ACC112 (cell line): Measurements from ENCODE around the gene GGA2.
A peak's percentile ranks its signal among the peaks of the same experiment; 100 is the strongest.
"Not testable (repeated sequence)": the region's sequence is repeated elsewhere in the genome, so short reads cannot be mapped to it uniquely, and the experiment has no call there.

Experiments used
- H2AFZ ChIP-seq: fragments of 200-600 bp; sonication (generic); one replicate; pipeline ENCODE4 v1.6.0; 2017; ENCODE audit warnings: antibody characterized with exemption, low read length; ENCODE audit not compliant: unreplicated experiment
- H3K27ac ChIP-seq: fragments of 200-600 bp; sonication (generic); 2 replicates; pipeline ENCODE4 v1.5.1; 2014; ENCODE audit warnings: low read depth, mild to moderate bottlenecking, antibody characterized with exemption, low read length, moderate library complexity
- H3K27me3 ChIP-seq: fragments of 200-600 bp; sonication (generic); 2 replicates; pipeline ENCODE4 v1.6.1; 2014; ENCODE audit warnings: mild to moderate bottlenecking, antibody characterized with exemption, low read length, moderate library complexity, mixed read lengths; ENCODE audit not compliant: insufficient read depth
- H3K36me3 ChIP-seq: fragments of 200-600 bp; sonication (generic); 2 replicates; pipeline ENCODE4 v1.6.1; 2016; ENCODE audit warnings: mild to moderate bottlenecking, antibody characterized with exemption, low read length, moderate library complexity, mixed read lengths; ENCODE audit not compliant: insufficient read depth
- H3K4me1 ChIP-seq: fragments of 200-600 bp; sonication (generic); one replicate; pipeline ENCODE4 v1.6.1; 2016; ENCODE audit warnings: low read length, mixed read lengths; ENCODE audit not compliant: insufficient read depth, unreplicated experiment, control insufficient read depth
- H3K4me3 ChIP-seq: fragments of 200-600 bp; sonication (generic); 2 replicates; pipeline ENCODE4 v1.5.1; 2014; ENCODE audit warnings: mild to moderate bottlenecking, low read depth, low read length
- H3K79me2 ChIP-seq: fragments of 200-600 bp; sonication (generic); one replicate; pipeline ENCODE4 v1.6.0; 2016; ENCODE audit warnings: low read length; ENCODE audit not compliant: control insufficient read depth, unreplicated experiment, insufficient read depth

GGA2 gene, protein sequence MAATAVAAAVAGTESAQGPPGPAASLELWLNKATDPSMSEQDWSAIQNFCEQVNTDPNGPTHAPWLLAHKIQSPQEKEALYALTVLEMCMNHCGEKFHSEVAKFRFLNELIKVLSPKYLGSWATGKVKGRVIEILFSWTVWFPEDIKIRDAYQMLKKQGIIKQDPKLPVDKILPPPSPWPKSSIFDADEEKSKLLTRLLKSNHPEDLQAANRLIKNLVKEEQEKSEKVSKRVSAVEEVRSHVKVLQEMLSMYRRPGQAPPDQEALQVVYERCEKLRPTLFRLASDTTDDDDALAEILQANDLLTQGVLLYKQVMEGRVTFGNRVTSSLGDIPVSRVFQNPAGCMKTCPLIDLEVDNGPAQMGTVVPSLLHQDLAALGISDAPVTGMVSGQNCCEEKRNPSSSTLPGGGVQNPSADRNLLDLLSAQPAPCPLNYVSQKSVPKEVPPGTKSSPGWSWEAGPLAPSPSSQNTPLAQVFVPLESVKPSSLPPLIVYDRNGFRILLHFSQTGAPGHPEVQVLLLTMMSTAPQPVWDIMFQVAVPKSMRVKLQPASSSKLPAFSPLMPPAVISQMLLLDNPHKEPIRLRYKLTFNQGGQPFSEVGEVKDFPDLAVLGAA

DNA sequence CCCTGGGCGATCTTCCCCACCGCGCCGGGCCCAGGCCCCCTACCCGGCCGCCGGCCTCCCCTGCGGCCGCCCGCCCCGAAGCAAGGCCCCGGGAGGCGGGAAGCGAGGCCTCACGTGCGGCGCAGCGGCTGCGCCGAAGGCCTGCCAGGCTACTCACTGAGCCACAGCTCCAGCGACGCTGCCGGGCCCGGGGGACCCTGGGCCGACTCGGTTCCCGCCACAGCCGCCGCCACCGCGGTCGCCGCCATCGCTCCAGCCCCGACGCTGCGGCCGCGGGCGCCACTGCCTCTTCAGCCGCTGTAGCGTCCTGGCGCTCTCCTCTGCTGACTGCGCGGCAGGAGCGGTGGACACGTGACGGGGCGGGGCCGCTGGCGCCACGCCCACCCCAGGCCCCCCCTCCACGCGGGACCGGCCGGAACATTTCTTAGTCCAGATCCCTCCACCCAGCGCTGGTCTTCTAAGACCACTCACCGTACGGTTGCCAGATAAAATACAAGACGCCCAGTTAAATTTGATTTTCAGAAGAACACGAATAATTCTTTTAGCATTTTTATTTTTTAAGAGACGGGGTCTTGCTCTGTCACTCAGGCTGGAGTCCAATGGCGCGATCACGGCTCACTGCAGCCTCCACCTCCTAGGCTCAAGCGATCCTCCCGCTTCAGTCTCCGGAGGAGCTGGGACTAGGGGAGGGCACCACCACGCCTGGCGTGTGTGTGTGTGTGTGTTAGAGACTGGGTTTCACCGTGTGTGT, at the start of gene GGA2:
Gene GGA2 (minus strand): TSS at position 331 of the 751 bp plus-strand sequence. CDS start 83 bp downstream, at position 248.
- peak within 1 kb of the TSS; percentile 81 for H3K4me3 ChIP-seq
- H3K4me1 ChIP-seq, result peaks cover 11% of the 10 kb centered on the region
- peak within 1 kb of the TSS; percentile 48 for H2AFZ ChIP-seq
- H3K27ac ChIP-seq, result no peak within 1 kb of the TSS
- H3K36me3 ChIP-seq, result 0 out of 2 replicates have a peak, but pooled peaks cover 3% of the 10 kb centered on the region
- H3K79me2 ChIP-seq, result peaks cover 35% of the 10 kb centered on the region
- H3K27me3 ChIP-seq, result no peaks in the 10 kb centered on the region

- H3K4me3 ChIP-seq, result peak overlapping the region; percentile 99
- H3K27me3 ChIP-seq, result no peaks in the 10 kb centered on the region
- H2AFZ ChIP-seq, result no peak overlapping the region
- H3K27ac ChIP-seq, result peak overlapping the region; percentile 83
- H3K79me2 ChIP-seq, result peaks cover 52% of the 10 kb centered on the region
- peaks cover 29% of the 10 kb centered on the region for H3K36me3 ChIP-seq
- H3K4me1 ChIP-seq, result peaks cover 10% of the 10 kb centered on the region
These were observed 47.7 kb upstream of the GGA2 start for GRCh38 chr16:23557779-23558702.

DNA sequence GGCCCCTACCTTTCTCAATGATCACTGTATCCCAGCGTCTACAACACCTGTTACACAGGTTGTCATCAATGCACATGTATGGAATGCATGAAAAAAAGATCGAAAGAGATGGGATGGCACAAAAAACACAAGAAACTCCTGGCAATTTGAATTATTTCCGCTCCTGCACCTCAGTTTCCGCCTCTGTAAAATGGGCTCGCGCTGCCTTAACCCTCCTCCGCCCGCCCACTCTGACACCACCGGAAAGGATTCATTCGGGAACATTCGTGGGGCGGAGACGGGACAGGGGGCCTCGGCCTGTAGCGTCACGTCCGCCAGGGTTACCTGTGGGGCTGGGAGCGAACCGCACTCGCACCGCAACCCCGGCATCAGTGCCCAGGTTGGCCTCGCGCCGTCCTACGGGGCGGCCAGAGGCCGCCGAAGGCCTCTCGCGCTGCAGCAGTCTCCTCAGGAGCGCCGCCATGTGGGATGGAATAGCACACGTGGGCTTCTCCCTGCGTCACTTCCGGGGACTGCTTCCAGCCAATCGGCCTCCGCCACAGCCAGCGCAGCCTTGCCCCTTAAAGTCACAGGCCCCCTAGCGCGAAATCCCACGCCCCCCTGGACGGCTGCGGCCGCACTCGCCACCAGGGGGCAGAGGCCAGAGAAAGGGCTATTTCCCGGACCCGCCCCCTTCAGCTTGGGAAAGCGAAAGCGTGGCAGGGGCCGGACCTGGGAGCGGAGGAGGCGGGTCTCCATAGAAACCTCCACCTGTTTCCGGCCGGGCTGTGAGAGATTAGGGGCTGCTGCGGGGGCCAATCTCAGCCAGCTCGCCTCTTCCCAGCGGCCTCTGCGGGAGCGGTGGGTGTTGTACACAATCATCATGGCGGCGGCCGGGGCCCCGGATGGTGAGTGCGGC, 46.8 kb upstream of the GGA2 start, which contains the start of the genes EARS2 and UBFD1:
Gene EARS2 (minus strand): TSS at position 470 of the 898 bp plus-strand sequence. CDS start 7 bp downstream, at position 463.
Gene UBFD1 (plus strand): TSS at position 847 of the 898 bp plus-strand sequence. CDS start 16 bp downstream, at position 863.
- peaks cover 31% of the 10 kb centered on the region for H3K36me3 ChIP-seq
- H2AFZ ChIP-seq, result peak within 1 kb of the TSS; percentile 81
- H3K27me3 ChIP-seq, result no peaks in the 10 kb centered on the region
- peaks cover 10% of the 10 kb centered on the region for H3K4me1 ChIP-seq
- peaks cover 52% of the 10 kb centered on the region for H3K79me2 ChIP-seq
- H3K27ac ChIP-seq, result peak within 1 kb of the TSS; percentile 83
- H3K4me3 ChIP-seq, result peak within 1 kb of the TSS; percentile 99

GRCh38 chr16:23554536-23554935, 44.2 kb upstream of the GGA2 start:
- H3K27ac ChIP-seq, result no peak overlapping the region
- peaks cover 15% of the 10 kb centered on the region for H3K36me3 ChIP-seq
- H3K4me1 ChIP-seq, result peaks cover 6% of the 10 kb centered on the region
- no peak overlapping the region for H2AFZ ChIP-seq
- H3K79me2 ChIP-seq, result peaks cover 27% of the 10 kb centered on the region
- H3K4me3 ChIP-seq, result no peak overlapping the region
- H3K27me3 ChIP-seq, result no peaks in the 10 kb centered on the region

GRCh38 chr16:23552161-23552560, 41.9 kb upstream of the GGA2 start:
- Histone ChIP-seq H2AFZ (no peak overlapping the region), H3K27me3 (no peaks in the 10 kb centered on the region), H3K4me1 (no peaks in the 10 kb centered on the region), H3K36me3 (peaks cover 14% of the 10 kb centered on the region; the same call in 1 of the 2 replicates), H3K4me3 (no peak overlapping the region), H3K27ac (no peak overlapping the region), H3K79me2 (peaks cover 8% of the 10 kb centered on the region)

DNA sequence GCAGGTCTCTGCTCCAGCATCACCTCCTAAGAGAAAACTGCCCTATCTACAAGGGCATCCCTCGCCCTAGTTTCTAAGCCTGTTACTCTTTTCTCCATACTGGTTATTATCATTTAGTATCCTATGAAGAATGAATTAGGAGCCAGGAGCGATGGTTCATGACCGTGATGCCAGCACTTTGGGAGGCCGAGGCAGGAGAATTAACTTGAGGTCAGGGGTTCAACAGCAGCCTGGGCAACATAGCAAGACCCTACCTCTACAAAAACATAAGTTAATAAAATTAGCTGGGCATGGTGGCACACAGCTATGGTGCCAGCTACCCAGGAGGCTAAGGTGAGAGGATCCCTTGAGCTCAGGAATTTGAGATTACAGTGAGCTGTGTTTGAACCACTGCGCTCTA, 39.6 kb upstream of the GGA2 start:
- H2AFZ ChIP-seq, result no peak overlapping the region
- no peak overlapping the region for H3K4me3 ChIP-seq
- no peaks in the 10 kb centered on the region for H3K27me3 ChIP-seq
- H3K79me2 ChIP-seq, result no peaks in the 10 kb centered on the region
- no peaks in the 10 kb centered on the region for H3K4me1 ChIP-seq
- no peak overlapping the region for H3K27ac ChIP-seq
- H3K36me3 ChIP-seq, result peaks cover 17% of the 10 kb centered on the region; the same call in 1 of the 2 replicates

GRCh38 chr16:23544436-23544835, 34.1 kb upstream of the GGA2 start:
- H3K4me1 ChIP-seq, result no peaks in the 10 kb centered on the region
- H2AFZ ChIP-seq, result no peak overlapping the region
- H3K27me3 ChIP-seq, result no peaks in the 10 kb centered on the region
- H3K79me2 ChIP-seq, result no peaks in the 10 kb centered on the region
- H3K36me3 ChIP-seq, result peaks cover 10% of the 10 kb centered on the region; the same call in 1 of the 2 replicates
- no peak overlapping the region for H3K27ac ChIP-seq
- H3K4me3 ChIP-seq, result no peak overlapping the region

GRCh38 chr16:23540817-23541178, 30.5 kb upstream of the GGA2 start:
- not testable (repeated sequence) for H3K27ac ChIP-seq, H3K4me3 ChIP-seq, H3K27me3 ChIP-seq, H3K79me2 ChIP-seq, H3K36me3 ChIP-seq, H2AFZ ChIP-seq
- H3K4me1 ChIP-seq, result peaks cover 17% of the 10 kb centered on the region
